Measurements from ENCODE around the gene TBL1Y.
"Not testable (repeated sequence)": the region's sequence is repeated elsewhere in the genome, so short reads cannot be mapped to it uniquely, and the experiment has no call there.

The TBL1Y gene

DNA sequence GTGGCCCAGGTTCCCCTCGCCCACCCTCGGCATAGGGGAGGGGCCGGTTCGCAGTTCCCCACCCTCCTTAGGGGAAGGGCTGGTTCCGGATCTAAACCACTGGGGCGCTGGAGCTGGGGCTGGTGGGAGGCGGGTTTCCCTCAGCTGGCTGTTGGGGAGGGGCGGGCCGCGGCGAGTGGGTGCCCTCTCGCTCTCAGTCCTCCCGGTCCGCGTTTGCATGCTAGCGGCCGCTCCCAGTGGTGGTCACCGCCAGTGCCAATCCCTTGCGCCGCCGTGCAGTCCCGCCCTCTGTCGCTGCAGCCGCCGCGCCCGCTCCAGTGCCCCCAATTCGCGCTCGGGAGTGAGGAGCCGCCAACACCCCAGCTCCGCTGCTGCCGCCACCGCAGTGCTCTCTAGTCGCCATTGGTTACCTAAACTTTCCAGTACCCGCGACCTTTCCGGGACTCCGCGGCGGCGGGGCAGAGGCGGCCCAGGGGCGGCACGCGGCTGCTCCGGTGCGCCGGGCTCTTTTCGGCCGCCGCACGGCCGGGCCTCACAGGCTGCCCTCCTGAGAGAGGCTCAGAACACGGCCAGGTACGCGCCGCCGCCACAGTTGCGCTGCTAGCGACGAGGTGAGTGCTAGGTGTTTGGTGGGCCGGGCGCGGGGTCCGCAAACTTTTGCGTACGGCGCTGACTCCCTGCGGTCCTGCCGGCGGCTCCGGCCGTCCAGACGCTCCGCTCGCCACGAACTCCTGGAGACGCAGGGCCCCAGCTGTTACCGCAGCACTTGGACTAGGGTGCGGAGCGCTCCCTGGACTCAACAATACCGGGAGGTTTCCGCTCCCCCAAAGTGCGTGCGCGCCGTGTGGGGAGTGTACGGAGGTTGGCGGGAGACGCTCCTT lies at the start of gene TBL1Y:
TSS of gene TBL1Y (plus strand) at position 326 of the 881 bp plus-strand sequence. CDS start 114,388 bp downstream, outside the sequence.
- Mint-ChIP-seq H3K4me3 (no peak within 1 kb of the TSS), H3K27ac (no peak within 1 kb of the TSS), H3K4me1 (no peaks in the 10 kb centered on the region), H3K9me3 (no peaks in the 10 kb centered on the region), H3K27me3 (peaks cover 18% of the 10 kb centered on the region), H3K36me3 (no peaks in the 10 kb centered on the region)
- no peak for ATAC-seq

DNA sequence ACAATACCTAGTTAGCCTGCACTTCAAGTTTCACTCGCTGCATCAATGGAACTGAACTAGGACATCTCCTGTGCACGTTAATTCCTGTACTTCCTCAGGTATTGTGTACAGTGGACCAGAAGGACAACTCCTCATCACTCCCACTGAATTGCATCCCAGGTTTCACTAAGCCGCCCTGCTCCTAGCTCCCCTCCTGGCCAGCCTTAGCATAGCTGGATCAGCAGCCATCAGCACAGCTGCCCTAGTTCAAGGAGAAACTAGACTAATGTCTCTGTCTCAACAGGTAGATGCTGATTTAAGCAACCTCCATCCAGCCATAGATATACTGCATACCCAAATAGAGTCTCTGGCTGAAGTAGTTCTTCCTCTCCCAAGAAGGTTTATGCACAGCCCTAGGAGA lies 16.0 kb upstream of the TBL1Y start:
- ATAC-seq: no peak
- H3K27ac Mint-ChIP-seq: no peak overlapping the region
- H3K4me1 Mint-ChIP-seq: no peaks in the 10 kb centered on the region
- H3K27me3 Mint-ChIP-seq: no peaks in the 10 kb centered on the region
- H3K36me3 Mint-ChIP-seq: no peaks in the 10 kb centered on the region
- no peak overlapping the region for H3K4me3 Mint-ChIP-seq
- H3K9me3 Mint-ChIP-seq: no peaks in the 10 kb centered on the region

DNA sequence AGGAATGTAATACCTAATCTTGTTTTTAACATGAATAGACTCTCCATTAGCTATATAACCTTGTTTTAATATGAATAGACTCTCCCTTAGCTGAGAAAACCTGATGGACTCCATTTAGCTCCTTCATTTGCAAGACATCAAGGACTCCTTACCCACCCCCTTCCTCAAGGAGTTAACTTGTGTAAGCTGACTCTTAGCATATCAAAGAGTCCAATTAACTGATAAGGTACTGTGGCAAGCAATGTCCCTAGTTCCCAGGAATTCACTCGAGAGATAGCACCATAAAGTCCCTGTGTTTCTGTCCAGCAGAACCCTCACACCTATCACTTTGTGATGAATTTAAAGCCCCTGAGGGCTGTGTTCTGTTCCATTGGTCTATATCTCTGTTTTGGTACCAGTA lies 15.3 kb upstream of the TBL1Y start:
- H3K27ac Mint-ChIP-seq: no peak overlapping the region
- H3K9me3 Mint-ChIP-seq: no peaks in the 10 kb centered on the region
- H3K36me3 Mint-ChIP-seq: no peaks in the 10 kb centered on the region
- no peak overlapping the region for H3K4me3 Mint-ChIP-seq
- no peak for ATAC-seq
- no peaks in the 10 kb centered on the region for H3K27me3 Mint-ChIP-seq
- H3K4me1 Mint-ChIP-seq: no peaks in the 10 kb centered on the region

DNA sequence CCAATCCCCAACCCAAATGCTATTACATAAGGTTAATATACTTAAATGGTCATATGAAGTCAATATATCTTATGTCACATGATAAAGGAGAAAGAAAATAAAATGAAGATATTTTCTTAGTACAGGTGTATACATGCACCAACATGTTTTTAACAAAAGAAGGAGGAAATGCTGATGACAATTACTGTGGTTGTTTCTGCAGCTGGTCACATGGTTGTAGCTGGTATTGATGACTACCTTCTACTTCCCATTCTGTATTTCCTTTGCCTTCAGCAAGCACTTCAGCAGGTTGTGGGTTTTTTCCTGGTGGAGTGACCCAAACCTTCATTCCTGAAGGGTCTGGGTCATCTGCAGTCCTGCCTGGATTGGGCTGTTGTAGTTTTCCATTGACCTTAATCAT lies 8.4 kb upstream of the TBL1Y start:
- ATAC-seq, H3K27ac Mint-ChIP-seq, H3K9me3 Mint-ChIP-seq, H3K4me1 Mint-ChIP-seq, H3K27me3 Mint-ChIP-seq, H3K36me3 Mint-ChIP-seq, H3K4me3 Mint-ChIP-seq: not testable (repeated sequence)

DNA sequence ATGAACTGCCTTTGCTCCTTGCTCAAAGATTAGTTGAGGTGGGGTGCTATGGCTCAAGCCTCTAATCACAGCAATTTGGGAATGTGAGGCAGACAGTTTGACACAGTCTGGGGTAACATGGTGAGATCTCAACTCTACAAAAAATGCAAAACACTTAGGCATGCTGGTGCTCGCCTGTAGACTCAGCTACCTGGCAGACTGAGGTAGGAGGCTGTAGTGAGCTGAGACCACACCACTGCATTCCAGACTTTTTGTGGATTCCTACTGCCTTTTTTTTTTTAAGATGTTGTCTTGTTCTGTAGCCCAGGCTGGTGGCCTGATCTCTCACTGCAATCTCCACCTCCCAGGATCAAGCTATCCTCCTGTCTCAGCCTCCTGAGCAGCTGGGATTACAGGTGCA lies 2.9 kb upstream of the TBL1Y start:
- Mint-ChIP-seq H3K36me3 (no peaks in the 10 kb centered on the region), H3K9me3 (peaks cover 3% of the 10 kb centered on the region), H3K4me1 (no peaks in the 10 kb centered on the region), H3K27me3 (peaks cover 25% of the 10 kb centered on the region), H3K27ac (no peak overlapping the region), H3K4me3 (no peak overlapping the region)
- ATAC-seq: no peak

DNA sequence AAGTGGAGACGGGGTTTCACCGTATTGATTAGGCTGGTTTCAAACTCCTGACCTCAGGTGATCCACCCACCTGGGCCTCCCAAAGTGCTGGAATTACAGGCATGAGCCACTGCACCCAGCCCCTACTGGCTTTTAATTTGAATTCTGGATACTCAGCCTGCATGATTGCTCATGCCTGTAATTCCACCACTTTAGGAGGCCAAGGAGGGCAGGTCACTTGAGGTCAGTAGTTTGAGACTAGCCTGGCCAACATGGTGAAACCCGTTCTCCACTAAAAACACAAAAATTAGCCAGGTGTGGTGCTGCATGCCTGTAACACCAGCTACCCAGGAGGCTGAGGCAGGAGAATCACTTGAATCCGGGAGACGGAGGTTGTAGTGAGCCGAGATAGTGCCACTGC lies 2.5 kb upstream of the TBL1Y start:
- H3K36me3 Mint-ChIP-seq, H3K27ac Mint-ChIP-seq, H3K4me3 Mint-ChIP-seq, ATAC-seq, H3K4me1 Mint-ChIP-seq, H3K9me3 Mint-ChIP-seq: not testable (repeated sequence)
- peaks cover 25% of the 10 kb centered on the region for H3K27me3 Mint-ChIP-seq

DNA sequence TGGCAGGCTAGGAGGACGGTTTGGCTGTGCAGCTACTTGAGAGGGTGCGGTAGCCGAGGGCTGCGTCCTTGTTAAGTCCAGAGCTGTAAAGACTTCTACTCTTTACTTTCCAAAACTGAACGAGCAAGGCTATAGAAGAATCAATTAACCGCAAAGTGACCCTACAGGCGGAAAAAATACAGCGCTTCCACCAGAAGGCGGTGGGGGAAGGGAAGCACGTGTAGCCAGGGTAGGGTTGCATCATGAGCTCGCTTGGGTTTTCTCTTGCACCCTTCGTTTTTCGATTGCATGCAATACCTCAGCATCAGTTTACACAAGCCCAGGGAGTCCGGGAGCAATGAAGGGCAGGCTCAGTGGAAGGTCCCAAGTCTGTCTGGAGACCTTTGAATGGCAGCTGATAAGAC lies 1.4 kb upstream of the TBL1Y start:
- no peak overlapping the region for H3K4me3 Mint-ChIP-seq
- H3K27me3 Mint-ChIP-seq: peaks cover 25% of the 10 kb centered on the region
- H3K9me3 Mint-ChIP-seq: peaks cover 3% of the 10 kb centered on the region
- H3K36me3 Mint-ChIP-seq: no peaks in the 10 kb centered on the region
- ATAC-seq: no peak
- no peaks in the 10 kb centered on the region for H3K4me1 Mint-ChIP-seq
- no peak overlapping the region for H3K27ac Mint-ChIP-seq

DNA sequence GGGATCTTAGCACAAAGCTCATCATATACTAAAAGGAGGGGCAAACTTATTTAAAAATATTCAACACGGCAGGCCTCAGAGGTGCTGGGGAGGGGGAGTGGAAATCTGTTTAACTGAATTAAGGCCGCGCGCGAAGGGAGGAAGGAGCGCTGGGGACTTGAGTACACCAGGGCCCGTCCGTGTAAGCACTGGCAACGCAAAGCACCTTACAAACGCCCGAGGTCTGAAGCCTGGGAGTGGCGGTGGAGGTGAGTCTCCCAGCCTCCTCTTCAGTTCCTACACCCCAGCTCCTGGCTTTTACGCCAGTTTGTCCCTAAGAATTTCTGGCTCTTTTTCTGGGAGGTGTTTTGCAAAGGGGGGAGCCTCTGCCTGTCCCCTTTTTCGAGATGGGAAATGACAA lies 641 bp upstream of the TBL1Y start:
- peaks cover 25% of the 10 kb centered on the region for H3K27me3 Mint-ChIP-seq
- ATAC-seq: no peak
- no peaks in the 10 kb centered on the region for H3K36me3 Mint-ChIP-seq
- H3K4me3 Mint-ChIP-seq: no peak overlapping the region
- H3K9me3 Mint-ChIP-seq: peaks cover 3% of the 10 kb centered on the region
- no peaks in the 10 kb centered on the region for H3K4me1 Mint-ChIP-seq
- no peak overlapping the region for H3K27ac Mint-ChIP-seq

DNA sequence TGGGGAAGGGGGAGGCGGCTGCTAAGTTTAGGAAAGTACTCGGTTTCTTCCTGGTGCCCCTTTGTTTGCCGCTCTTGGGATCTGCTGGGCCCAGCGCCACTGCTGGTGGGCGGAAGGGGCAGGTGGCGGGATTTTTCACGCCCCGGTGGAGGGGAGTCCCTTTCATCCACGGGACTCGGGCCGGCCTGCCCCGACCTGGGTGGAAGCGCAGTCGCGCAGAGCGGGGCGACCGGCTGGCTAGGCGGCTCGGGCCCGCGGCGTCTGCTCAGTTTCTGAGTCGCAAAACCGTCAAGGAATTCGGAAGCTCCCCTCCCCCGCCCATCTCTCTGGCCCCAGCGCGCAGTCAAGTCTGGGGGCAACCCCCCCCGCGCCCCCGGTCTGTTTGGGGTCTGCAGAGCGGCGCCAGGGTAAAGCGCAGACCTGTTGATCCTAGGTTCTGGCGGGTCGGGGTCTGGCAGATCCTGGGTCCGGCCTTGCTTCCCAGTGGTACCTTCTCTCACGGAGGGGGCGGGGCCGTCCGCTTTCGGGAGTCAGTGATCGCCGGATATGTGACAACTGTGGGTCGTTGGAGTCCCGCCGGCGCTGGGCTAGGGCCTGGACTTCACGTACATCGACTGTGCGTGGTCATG lies 870 bp downstream of the TBL1Y start, which contains the start of gene AMELY:
TSS of gene AMELY (minus strand) at position 500 of the 629 bp plus-strand sequence. CDS start 39,144 bp downstream, outside the sequence.
- H3K4me3 Mint-ChIP-seq: no peak within 1 kb of the TSS
- H3K4me1 Mint-ChIP-seq: no peaks in the 10 kb centered on the region
- ATAC-seq: no peak
- no peak within 1 kb of the TSS for H3K27ac Mint-ChIP-seq
- H3K27me3 Mint-ChIP-seq: peaks cover 16% of the 10 kb centered on the region
- no peaks in the 10 kb centered on the region for H3K9me3 Mint-ChIP-seq
- no peaks in the 10 kb centered on the region for H3K36me3 Mint-ChIP-seq

DNA sequence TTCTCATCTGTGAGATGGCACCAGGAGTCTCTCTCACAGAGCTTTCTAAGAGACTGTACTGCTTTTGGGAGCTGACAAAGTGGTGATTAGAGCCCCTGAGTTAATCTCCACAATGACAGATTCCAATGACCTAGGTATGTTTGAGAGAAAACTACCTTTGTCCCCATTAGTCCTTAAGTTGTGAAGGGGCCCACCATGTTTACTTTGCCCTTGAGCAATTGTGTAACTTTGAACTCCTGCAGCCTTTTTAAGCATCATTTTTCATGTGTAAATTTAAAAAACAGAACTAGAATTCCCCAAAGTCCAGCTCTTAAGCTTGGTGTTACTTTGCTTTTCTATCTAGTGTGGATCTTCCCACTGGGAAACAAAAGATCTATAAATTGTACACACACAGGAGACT lies 2.9 kb downstream of the TBL1Y start:
- Mint-ChIP-seq H3K4me3 (no peak overlapping the region), H3K27ac (no peak overlapping the region), H3K27me3 (peaks cover 16% of the 10 kb centered on the region), H3K9me3 (no peaks in the 10 kb centered on the region), H3K4me1 (no peaks in the 10 kb centered on the region), H3K36me3 (no peaks in the 10 kb centered on the region)
- no peak for ATAC-seq

DNA sequence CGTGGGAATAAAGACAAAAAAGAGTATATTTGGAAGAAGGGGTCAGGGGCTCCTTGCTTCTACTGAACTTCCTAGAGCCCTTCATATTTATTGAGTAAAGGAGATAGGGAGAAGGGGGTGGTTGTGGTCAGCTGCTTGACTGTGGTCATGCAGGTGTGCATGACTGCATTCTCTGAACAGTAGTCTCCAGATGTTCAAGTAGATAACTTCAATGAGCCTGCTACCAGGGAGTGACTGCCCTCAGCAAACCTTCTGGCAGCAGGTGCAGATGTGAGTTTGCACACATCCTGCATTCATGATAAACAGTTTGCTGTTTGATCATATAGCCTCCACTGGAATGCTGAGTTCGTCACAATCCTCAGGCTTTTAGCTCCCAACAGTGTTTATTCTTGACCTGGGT lies 10.6 kb downstream of the TBL1Y start:
- Mint-ChIP-seq H3K36me3 (no peaks in the 10 kb centered on the region), H3K9me3 (peaks cover 3% of the 10 kb centered on the region), H3K27ac (no peak overlapping the region), H3K27me3 (no peaks in the 10 kb centered on the region), H3K4me3 (no peak overlapping the region), H3K4me1 (no peaks in the 10 kb centered on the region)
- no peak for ATAC-seq

DNA sequence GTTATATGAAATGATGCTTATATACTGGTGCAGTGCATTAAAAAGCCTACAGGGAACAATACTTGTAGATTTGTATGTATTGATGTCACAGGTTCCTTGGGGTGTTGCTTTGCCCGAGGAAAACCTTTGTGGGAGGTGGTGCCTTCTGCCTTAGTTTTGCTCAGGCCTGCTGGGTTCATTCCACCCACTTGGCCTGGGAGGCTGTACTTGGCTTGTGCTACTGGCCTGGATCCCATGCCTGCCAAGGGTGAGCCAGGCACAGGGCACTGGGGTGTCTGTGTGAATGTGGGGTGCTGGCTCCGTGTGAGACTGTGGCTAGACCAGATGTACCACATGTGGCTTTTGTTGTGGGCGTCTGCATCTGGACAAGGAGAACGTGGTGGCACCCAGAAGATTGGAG lies 17.8 kb downstream of the TBL1Y start:
- H3K27me3 Mint-ChIP-seq: no peaks in the 10 kb centered on the region
- H3K4me3 Mint-ChIP-seq: no peak overlapping the region
- no peaks in the 10 kb centered on the region for H3K9me3 Mint-ChIP-seq
- H3K27ac Mint-ChIP-seq: no peak overlapping the region
- no peak for ATAC-seq
- no peaks in the 10 kb centered on the region for H3K36me3 Mint-ChIP-seq
- no peaks in the 10 kb centered on the region for H3K4me1 Mint-ChIP-seq

DNA sequence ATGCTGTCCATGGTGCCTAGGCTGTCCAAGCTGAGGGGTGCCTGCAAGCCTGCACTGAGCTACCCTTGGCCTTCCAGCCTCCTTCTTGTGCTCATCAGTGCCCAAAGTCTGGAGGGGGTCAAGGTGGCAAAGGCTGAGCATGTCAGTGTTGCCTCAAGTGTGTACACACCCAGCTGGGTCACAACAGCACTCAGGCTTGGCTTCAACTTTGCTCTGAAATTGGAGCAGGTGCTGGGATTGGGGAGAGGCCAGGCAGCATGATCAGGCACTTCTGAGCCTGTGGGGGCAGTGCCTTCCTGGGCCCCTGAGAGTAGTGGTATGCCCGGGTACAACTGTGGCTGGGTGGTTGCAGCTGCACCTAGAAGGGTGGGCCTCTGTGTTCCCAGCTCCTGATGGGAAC lies 18.7 kb downstream of the TBL1Y start:
- Mint-ChIP-seq H3K27ac (no peak overlapping the region), H3K4me3 (no peak overlapping the region), H3K36me3 (no peaks in the 10 kb centered on the region), H3K27me3 (no peaks in the 10 kb centered on the region), H3K4me1 (no peaks in the 10 kb centered on the region), H3K9me3 (no peaks in the 10 kb centered on the region)
- no peak for ATAC-seq

DNA sequence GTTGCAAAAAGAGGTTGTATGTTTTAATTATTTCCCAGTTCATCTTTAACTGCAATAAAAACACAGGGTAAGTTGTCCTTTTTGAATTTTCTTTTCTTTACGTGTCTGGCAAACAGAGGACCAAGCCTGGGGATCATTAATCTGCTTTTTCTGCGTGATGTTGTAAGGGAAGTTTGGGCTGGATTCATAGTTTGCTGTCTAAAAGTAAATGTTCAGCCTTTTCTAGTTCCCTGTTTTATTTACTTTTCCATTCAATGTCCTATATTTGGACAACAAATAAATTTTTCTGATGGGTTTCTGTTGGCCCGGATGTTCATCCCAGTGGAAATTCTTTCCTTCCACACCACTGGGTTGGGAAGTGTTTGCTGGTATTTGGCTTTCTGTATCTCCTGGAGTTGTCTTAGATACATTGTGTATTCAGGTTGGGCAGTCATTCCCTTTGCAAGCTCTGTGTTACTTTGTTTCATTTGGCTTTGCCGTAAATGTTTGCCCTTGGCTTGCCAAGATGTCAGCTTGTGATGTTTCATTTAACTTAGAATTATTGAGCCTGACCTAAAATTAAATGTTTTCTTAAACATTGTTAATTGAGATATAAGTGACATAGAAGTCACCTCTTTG lies 21.4 kb downstream of the TBL1Y start:
- Mint-ChIP-seq H3K27me3 (no peaks in the 10 kb centered on the region), H3K27ac (no peak overlapping the region), H3K36me3 (no peaks in the 10 kb centered on the region), H3K9me3 (no peaks in the 10 kb centered on the region), H3K4me3 (no peak overlapping the region), H3K4me1 (no peaks in the 10 kb centered on the region)
- ATAC-seq: no peak

DNA sequence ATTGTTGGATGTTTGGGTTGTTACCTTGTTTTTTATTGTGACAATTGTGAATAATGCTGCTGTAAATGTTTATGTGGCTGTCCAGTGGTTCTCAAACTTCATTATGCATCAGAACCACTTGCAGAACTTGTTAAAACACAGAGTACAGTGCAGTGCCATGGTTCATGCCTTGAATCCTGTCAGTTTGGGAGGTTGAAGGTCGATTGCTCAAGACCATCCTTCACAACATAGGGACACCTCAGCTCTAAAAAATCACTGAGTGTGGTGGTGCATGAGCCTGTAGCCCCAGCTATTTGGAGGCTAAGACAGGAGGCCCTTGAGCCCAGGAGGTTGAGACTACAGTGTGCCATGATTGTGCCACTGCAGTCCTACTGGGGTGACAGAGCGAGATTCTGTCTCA lies 25.0 kb downstream of the TBL1Y start:
- no peaks in the 10 kb centered on the region for H3K36me3 Mint-ChIP-seq
- H3K4me1 Mint-ChIP-seq: no peaks in the 10 kb centered on the region
- no peak overlapping the region for H3K4me3 Mint-ChIP-seq
- ATAC-seq: no peak
- no peaks in the 10 kb centered on the region for H3K9me3 Mint-ChIP-seq
- no peak overlapping the region for H3K27ac Mint-ChIP-seq
- no peaks in the 10 kb centered on the region for H3K27me3 Mint-ChIP-seq

DNA sequence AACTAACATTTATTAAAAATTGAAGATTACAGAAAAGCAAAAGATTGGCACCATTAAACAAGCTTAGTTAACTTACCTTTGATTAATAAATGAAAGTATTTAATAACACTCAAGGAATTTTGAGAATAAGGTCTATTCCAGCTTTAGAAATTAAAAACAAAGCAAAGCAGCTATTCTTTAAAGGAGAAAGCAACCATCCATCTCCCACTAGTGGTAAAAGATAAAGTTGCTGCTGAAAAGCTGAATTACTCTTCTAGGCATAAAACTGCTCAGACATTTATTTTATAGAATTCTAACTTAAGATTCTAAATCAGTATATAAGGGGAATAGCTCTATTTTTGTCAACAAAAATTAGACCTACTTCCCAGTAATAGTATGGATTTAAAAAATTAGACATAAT lies 37.2 kb downstream of the TBL1Y start:
- Mint-ChIP-seq H3K9me3 (no peaks in the 10 kb centered on the region), H3K27me3 (peaks cover 11% of the 10 kb centered on the region), H3K4me3 (no peak overlapping the region), H3K4me1 (no peaks in the 10 kb centered on the region), H3K36me3 (no peaks in the 10 kb centered on the region), H3K27ac (no peak overlapping the region)
- no peak for ATAC-seq
